NCI-H128 (cell line): ENCODE measurements around the gene CMKLR1.

Experiments
- DNase-seq: peaks from one replicate; lab custom pipeline; 2025; ENCODE audit not compliant: unreplicated experiment; lab: John Stamatoyannopoulos, UW

CMKLR1 gene

GRCh38 chr12:108337235-108338223 lies 1.6 kb downstream of the CMKLR1 start:
- DNase-seq, result no peak

- no peak for DNase-seq
Measured at GRCh38 chr12:108335349-108336119, 3.6 kb downstream of the CMKLR1 start.

- DNase-seq, result no peak
Measured at GRCh38 chr12:108333898-108334699, 5.0 kb downstream of the CMKLR1 start.

- DNase-seq, result no peak
Measured at GRCh38 chr12:108332791-108333382, 6.2 kb downstream of the CMKLR1 start.

- DNase-seq, result no peak
Measured at GRCh38 chr12:108328420-108328819, 10.7 kb downstream of the CMKLR1 start.

GRCh38 chr12:108327621-108328344 lies 11.3 kb downstream of the CMKLR1 start:
- no peak for DNase-seq

- DNase-seq, result no peak
Measured at GRCh38 chr12:108326254-108326750, 12.8 kb downstream of the CMKLR1 start.

- DNase-seq, result no peak
Measured at GRCh38 chr12:108325549-108325948, 13.6 kb downstream of the CMKLR1 start.

- DNase-seq, result no peak
Measured at GRCh38 chr12:108325018-108325358, 14.1 kb downstream of the CMKLR1 start.

- no peak for DNase-seq
Measured at GRCh38 chr12:108324351-108325017, 14.6 kb downstream of the CMKLR1 start.

GRCh38 chr12:108323581-108323980 lies 15.5 kb downstream of the CMKLR1 start:
- DNase-seq, result no peak

GRCh38 chr12:108322998-108323397 lies 16.1 kb downstream of the CMKLR1 start:
- DNase-seq, result no peak

GRCh38 chr12:108321688-108322087 lies 17.4 kb downstream of the CMKLR1 start:
- no peak for DNase-seq

- no peak for DNase-seq
Measured at GRCh38 chr12:108320507-108321293, 18.4 kb downstream of the CMKLR1 start.

GRCh38 chr12:108319277-108320234 lies 19.6 kb downstream of the CMKLR1 start:
- no peak for DNase-seq

- DNase-seq, result no peak
Measured at GRCh38 chr12:108318472-108319275, 20.4 kb downstream of the CMKLR1 start.
